Prostate gland (tissue), 2 donors: ENCODE data around the gene FGGY.

Experiments used
- POLR2A ChIP-seq: fragments of 450-650 bp; IDR thresholded peaks from one replicate; pipeline ENCODE4 v1.6.1; 2016; ENCODE audit warnings: antibody characterized with exemption, mild to moderate bottlenecking
- POLR2AphosphoS5 ChIP-seq: sonication (generic); formaldehyde crosslinking; IDR thresholded peaks from one replicate; pipeline ENCODE4 v1.6.1; 2017; ENCODE audit warnings: antibody characterized with exemption
- TF ChIP-seq, protein P1 (sequence below), 4 experiments: fragments of 200-600 bp in 2 of 4; fragments of 450-650 bp in 2 of 4; sonication (generic) in 2 of 4; IDR thresholded peaks; 1 replicate in 3 of 4; 2 replicates in 1 of 4; pipeline ENCODE4 v1.5.1; 2016 to 2019; ENCODE audit warnings: antibody characterized with exemption in 4 of 4, mild to moderate bottlenecking in 2 of 4, moderate library complexity in 2 of 4

DNA sequence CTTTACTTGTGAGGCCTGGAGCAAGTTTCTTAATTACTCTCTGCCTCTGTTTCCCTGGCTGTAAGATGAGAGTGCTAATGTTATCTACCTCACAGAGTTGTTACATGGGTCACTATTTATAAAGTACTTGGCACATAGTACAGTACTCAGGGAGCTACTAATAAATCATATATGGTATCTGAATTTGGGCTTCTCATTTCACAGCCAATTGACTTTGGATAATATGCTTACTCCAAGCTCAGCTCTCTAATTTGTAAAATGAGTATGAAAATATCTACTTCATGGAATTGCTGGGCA, 409.4 kb downstream of the FGGY start:
- TF ChIP-seq, protein P1, sequence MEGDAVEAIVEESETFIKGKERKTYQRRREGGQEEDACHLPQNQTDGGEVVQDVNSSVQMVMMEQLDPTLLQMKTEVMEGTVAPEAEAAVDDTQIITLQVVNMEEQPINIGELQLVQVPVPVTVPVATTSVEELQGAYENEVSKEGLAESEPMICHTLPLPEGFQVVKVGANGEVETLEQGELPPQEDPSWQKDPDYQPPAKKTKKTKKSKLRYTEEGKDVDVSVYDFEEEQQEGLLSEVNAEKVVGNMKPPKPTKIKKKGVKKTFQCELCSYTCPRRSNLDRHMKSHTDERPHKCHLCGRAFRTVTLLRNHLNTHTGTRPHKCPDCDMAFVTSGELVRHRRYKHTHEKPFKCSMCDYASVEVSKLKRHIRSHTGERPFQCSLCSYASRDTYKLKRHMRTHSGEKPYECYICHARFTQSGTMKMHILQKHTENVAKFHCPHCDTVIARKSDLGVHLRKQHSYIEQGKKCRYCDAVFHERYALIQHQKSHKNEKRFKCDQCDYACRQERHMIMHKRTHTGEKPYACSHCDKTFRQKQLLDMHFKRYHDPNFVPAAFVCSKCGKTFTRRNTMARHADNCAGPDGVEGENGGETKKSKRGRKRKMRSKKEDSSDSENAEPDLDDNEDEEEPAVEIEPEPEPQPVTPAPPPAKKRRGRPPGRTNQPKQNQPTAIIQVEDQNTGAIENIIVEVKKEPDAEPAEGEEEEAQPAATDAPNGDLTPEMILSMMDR (IDR thresholded peaks at IDR 0.05), result no peak
- TF ChIP-seq POLR2AphosphoS5, result no peak
- no peak for TF ChIP-seq POLR2A
